MG63 (cell line): ENCODE results near the gene SLIT3. TPM values are rescaled to one million over a fixed set of nuclear protein-coding genes. Genes with fewer than 3 reads are reported as not detected.

ENCODE experiments used
- DNase-seq: peaks from one replicate; pipeline ENCODE4 v3.0.0-alpha.2; 2020
- H3K27me3 ChIP-seq: fragments of 250-450 bp; sonication (Bioruptor Pico); 2 replicates; pipeline ENCODE4 v1.5.1; 2020; ENCODE audit warnings: mild to moderate bottlenecking, moderate library complexity
- H3K36me3 ChIP-seq: fragments of 250-450 bp; sonication (Bioruptor Pico); 2 replicates; pipeline ENCODE4 v1.5.1; 2020; ENCODE audit warnings: mild to moderate bottlenecking, moderate library complexity
- H3K4me3 ChIP-seq: fragments of 250-450 bp; sonication (Bioruptor Pico); 2 replicates; pipeline ENCODE4 v1.5.1; 2020; ENCODE audit warnings: mild to moderate bottlenecking, moderate library complexity
- H3K9me3 ChIP-seq: fragments of 250-450 bp; sonication (Bioruptor Pico); 2 replicates; pipeline ENCODE4 v1.5.1; 2020; ENCODE audit warnings: mild to moderate bottlenecking, moderate library complexity
- total RNA-seq: library from RNA; depleted of rRNA; stranded (reverse); fragments of >200 nt; shearing (Covaris generic); gene quantifications from 2 replicates; pipeline ENCODE4 v1.2.3, GENCODE V29; 2014; ENCODE audit warnings: low replicate concordance

Gene SLIT3
- total RNA-seq, 1 experiment from 2014 or later: 8.0 TPM

DNA sequence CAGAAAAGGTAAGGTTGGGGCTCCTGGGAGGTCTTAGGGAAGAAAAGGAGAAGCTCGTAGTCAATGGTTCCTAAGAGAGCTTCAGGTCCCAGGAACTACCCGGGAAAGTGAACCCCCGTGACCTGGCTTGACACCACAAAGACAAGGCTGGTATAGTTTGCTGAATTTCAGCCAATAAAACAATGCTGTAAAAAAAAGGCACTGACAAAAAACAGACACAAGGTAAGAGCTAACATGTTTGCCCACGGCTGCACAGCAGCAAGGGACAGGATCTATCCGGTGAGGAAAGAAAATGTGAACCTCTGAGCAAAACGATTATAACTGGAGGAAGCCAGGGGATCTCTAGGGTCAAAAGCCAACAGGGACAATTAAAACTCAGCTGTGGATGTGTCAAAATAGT lies 17.1 kb downstream of the SLIT3 start:
- DNase-seq: no peak
- Histone ChIP-seq H3K36me3 (no peaks in the 10 kb centered on the region), H3K4me3 (no peak overlapping the region), H3K9me3 (peaks cover 7% of the 10 kb centered on the region), H3K27me3 (no peaks in the 10 kb centered on the region)

DNA sequence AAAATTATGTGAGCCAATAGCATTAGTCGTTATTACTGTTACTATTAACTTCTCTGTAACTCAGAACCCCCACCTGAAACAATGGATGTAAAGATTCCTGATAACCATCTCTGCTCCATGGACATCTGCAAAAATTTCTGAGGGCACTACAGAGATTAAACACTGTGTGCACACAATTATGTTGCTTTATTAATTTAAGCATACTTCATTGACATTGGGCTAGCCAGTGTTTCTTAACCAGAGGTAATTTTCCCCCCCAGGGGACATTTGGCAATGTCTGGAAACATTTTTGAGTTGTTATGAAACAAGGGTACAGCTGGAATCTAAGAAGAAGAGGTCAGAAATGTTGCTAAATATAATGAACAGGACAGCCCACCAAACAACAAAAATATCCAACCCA lies 19.3 kb downstream of the SLIT3 start:
- Histone ChIP-seq H3K27me3 (no peaks in the 10 kb centered on the region), H3K9me3 (peaks cover 7% of the 10 kb centered on the region), H3K4me3 (no peak overlapping the region), H3K36me3 (no peaks in the 10 kb centered on the region)
- no peak for DNase-seq

DNA sequence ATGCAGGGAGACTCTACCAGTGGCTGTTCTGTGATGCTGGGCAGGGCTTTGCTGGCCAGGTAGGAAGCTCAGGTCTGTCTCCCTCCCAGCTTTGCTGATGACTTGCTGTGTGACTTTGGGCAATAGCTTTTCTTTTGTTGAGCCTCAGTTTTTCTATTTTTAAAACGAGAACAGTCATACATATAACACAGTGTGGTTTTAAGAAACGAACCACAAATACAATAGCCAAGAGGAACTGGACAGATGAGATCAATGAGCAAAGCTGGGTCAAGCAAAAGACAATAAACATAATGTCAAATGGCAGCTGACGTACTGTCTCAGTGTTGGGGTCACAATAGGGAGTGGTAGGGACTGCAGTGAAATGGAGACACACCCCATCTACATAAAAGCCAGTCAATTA lies 20.2 kb downstream of the SLIT3 start:
- no peaks in the 10 kb centered on the region for H3K27me3 ChIP-seq
- peaks cover 1% of the 10 kb centered on the region for H3K9me3 ChIP-seq
- H3K36me3 ChIP-seq: no peaks in the 10 kb centered on the region
- DNase-seq: no peak
- no peak overlapping the region for H3K4me3 ChIP-seq

DNA sequence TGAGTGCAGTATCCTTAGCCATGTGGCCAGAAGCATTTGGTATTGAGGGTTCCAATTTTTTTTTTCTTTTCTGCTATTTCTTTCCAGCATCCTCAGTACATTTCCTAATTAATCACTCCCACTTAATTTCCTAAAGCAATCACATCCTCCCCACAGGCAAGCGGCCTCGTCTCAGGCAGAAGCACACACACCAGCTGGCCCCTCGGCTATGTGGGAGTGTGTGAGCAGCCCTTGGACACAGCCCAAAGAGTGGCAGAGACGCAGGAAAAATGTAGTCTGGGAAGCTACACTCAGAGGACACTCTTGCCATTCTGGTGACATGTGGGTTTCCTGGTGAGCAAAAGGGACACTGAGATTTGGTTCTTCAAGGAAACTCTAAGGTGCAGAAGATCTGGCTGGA lies 20.7 kb downstream of the SLIT3 start:
- H3K27me3 ChIP-seq: no peaks in the 10 kb centered on the region
- DNase-seq: no peak
- H3K36me3 ChIP-seq: no peaks in the 10 kb centered on the region
- H3K9me3 ChIP-seq: no peaks in the 10 kb centered on the region
- no peak overlapping the region for H3K4me3 ChIP-seq

DNA sequence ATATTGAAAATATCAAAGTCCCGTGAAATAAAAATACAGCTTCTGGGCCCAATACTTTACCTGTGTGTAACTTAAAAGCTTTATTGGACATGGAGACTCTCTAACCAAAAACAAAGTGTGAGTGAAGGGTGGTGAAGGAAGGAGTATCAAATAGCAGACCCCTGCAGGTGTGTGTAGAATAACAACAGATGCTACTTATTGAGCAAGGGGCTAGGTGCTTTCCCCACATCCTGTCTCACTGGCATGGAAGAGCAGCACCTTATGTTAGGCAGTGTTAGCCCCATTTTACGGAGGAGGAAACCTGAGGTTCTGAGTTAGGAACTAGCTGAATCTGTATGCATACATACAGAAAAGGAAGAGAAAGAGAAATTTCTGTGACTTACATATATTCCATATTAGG lies 21.8 kb downstream of the SLIT3 start:
- Histone ChIP-seq H3K9me3 (no peaks in the 10 kb centered on the region), H3K36me3 (no peaks in the 10 kb centered on the region), H3K27me3 (no peaks in the 10 kb centered on the region), H3K4me3 (no peak overlapping the region)
- DNase-seq: no peak

DNA sequence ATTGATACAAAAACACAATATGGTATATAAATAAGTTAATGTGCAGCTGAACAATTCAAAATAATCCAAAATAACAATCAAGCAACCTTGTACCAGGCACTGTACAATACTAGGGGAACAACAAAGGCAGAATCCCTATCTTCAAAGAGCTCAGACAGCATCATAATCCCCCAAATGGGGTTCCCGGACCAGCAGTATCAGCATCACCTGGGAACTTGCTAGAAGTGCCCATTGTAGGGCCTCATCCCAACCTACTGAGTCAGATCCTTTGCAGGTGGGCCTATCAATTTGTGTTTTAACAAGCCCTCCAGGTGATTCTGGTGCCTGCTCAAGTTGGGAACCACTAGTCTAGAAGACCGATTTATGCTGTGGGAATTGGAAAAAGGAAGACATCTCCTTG lies 27.1 kb downstream of the SLIT3 start:
- Histone ChIP-seq H3K9me3 (no peaks in the 10 kb centered on the region), H3K36me3 (no peaks in the 10 kb centered on the region), H3K4me3 (no peak overlapping the region), H3K27me3 (no peaks in the 10 kb centered on the region)
- DNase-seq: no peak

DNA sequence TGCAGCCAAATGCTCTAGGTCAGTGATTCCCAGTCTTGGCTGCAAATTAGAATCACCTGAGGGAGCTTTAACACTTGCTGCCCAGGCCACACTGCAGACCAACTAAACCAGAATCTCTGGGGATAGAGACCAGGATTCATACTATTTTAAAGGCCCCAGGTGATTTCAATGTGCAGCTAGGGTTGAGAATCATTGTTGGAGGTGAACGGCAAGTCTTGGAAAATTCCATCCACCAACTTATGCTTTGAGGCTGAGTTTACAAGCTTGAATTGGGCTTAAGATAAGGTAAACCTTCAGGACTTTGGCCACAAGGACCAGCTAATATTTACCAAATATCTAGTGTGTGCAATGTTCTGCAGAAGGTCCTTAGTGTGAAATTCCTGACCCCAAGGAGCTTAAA lies 27.5 kb downstream of the SLIT3 start:
- no peak for DNase-seq
- Histone ChIP-seq H3K4me3 (no peak overlapping the region), H3K9me3 (no peaks in the 10 kb centered on the region), H3K27me3 (no peaks in the 10 kb centered on the region), H3K36me3 (no peaks in the 10 kb centered on the region)

DNA sequence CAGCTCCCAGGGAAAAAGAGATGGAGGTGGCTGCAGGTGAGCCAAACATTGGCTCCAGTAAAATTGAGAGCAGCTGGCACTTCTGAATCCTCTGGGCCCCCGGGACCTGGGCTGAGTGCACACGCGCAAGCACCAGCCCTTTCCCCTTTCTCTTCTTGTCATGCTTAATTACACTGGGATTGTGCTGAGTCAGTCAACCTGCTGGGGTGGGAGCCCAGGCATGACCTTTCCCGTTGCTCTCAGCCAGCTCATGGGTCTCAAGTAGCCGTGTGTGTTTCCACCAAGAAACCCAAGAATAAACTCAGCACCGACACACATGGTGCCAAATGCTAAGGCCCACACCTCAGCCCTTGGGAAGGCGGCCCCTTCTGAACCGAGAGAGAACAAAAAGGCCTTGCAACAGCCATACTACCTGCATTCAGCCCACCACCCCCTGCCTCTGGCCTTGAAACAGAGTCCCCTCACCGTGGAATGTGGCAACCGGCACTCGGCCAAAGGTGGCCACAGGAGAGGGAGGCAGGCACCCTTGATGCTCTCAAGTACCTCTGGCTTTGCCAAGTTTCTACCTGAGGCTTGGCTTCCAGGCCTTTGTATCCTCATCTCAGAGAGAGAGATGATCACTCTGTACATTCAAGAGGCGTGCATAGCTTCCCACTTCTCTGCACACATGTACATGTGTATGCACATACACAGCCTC lies 28.1 kb downstream of the SLIT3 start:
- H3K4me3 ChIP-seq: no peak overlapping the region
- no peaks in the 10 kb centered on the region for H3K27me3 ChIP-seq
- no peak for DNase-seq
- no peaks in the 10 kb centered on the region for H3K36me3 ChIP-seq
- no peaks in the 10 kb centered on the region for H3K9me3 ChIP-seq

DNA sequence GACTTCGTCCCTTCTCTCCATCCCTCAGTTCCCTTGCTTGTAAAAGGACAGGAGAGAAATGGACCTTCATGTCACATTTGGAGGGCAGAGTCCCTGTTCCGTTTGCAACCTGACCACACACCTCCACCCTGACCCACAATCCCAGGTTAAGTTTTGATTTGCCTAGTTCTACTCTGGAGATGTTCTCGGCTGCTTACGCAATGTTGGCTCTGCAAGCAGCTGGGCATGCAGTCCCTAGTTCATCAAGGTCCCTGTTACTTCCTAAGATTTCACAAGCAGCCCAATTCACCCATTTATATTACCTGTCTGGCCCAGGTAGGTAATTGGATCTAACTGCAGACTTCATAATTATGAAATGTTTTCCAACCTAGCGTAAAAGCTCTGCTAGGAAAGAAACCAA lies 28.8 kb downstream of the SLIT3 start:
- Histone ChIP-seq H3K9me3 (no peaks in the 10 kb centered on the region), H3K27me3 (no peaks in the 10 kb centered on the region), H3K4me3 (no peak overlapping the region), H3K36me3 (no peaks in the 10 kb centered on the region)
- DNase-seq: no peak

DNA sequence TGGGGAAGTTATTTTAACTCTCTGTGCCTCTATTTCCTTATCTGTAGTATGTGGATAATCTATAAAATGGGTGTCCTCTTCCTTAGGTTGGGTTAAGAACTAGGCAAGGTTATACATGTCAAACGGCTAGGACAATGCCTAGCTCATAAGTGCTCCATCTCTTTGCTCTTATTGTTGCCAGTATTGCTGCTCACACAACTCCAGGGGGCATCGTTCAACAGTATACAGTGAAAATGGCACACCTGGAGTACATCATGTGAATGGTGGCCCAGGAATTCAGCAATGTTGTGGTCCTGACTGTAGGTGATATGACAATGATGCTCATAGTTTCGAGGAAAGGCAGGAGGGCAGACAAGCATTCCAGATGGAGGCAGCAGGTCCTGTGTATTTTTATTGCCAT lies 30.1 kb downstream of the SLIT3 start:
- Histone ChIP-seq H3K9me3 (no peaks in the 10 kb centered on the region), H3K27me3 (no peaks in the 10 kb centered on the region), H3K36me3 (no peaks in the 10 kb centered on the region), H3K4me3 (no peak overlapping the region)
- no peak for DNase-seq

DNA sequence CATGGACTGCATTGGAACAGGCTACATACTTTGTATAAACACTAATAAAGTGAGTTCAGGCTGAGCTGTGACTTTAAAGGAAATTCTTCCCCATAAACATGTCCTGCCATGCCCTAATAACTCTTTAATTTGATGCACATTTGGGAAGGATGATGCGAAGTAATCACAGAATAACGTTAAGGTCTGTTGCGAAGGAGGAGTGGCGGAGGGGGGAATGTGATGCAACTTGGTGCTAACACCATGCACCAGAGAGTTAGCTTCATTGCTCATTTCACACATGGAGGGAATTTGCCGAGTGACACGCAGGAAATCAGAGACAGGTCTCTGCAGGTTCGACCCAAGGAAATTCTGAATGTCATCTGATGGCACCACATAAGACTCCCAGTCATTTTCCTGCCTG lies 32.9 kb downstream of the SLIT3 start:
- no peak overlapping the region for H3K4me3 ChIP-seq
- H3K9me3 ChIP-seq: no peaks in the 10 kb centered on the region
- no peaks in the 10 kb centered on the region for H3K27me3 ChIP-seq
- H3K36me3 ChIP-seq: no peaks in the 10 kb centered on the region
- DNase-seq: no peak

DNA sequence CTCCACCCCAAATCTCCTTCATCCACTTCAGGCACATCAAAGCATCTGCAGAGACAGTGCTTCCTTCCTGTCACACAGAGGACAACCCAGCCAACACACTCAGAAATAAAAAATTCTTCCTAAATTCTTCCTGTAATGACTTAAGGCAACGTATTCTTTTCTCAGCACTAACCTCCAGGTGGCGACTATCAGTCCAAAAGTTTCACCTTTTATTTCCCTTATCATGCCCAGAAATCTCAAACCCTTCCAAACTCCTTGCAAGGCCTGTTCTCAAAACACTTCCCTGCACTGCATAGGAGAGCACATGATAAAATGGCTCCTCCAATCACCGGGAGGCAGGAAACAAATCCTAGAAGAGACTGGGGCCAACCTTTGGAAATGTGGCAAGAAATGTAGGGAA lies 35.1 kb downstream of the SLIT3 start:
- Histone ChIP-seq H3K9me3 (no peaks in the 10 kb centered on the region), H3K4me3 (no peak overlapping the region), H3K36me3 (no peaks in the 10 kb centered on the region), H3K27me3 (no peaks in the 10 kb centered on the region)
- no peak for DNase-seq

DNA sequence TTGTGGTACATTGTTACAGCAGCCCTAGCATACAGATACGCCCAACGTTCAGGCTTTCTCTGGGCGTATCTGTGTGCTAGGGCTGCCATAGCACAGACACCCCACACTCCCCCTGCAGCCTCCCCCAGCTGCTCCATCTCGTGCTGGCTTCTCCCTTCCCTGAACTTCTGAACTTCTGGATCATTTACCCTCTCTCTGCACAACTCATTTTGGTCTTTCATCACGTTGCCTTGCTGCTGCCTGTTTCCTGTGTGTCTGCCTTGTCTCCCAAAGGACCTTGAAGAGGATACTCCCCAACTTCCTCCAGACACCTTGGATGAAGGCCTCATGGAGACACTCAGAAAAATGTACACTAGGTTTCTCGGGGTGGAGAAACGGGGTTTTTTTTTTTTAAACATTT lies 37.3 kb downstream of the SLIT3 start:
- Histone ChIP-seq H3K36me3 (no peaks in the 10 kb centered on the region), H3K4me3 (no peak overlapping the region), H3K9me3 (peaks cover 6% of the 10 kb centered on the region), H3K27me3 (no peaks in the 10 kb centered on the region)
- no peak for DNase-seq

DNA sequence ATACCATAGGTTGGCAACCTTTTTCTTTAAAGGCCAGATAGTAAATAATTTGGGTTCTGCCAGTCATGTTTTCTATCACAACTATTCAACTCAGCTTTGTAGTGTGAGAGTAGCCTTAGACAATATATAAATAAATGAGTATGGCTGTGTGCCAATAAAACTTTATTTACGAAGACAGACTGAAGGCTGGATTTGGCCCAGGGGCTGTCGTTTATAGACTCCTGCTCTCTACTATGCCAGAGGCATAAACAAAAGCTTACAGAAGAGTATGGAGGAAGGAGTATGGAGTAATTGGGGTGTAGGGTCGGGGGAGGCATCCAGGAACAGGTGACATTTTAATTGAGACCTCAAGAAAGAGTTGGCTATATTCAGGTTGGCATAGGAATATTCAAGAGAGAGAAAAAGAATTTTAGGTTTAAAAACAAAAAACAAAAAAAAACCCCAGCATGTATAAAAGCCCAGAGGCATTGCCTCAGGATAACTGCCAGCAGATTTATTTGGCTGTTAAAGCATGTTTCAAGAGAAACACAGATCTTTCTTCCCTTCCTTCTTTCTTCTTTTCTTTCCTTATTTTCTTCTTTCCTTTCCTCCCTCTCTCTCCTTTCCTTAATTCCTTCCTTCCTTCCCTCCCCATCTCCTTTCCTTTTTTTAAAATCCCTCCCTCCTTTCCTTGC lies 39.9 kb downstream of the SLIT3 start:
- H3K9me3 ChIP-seq: peaks cover 8% of the 10 kb centered on the region
- DNase-seq: no peak
- no peak overlapping the region for H3K4me3 ChIP-seq
- H3K27me3 ChIP-seq: no peaks in the 10 kb centered on the region
- H3K36me3 ChIP-seq: no peaks in the 10 kb centered on the region

DNA sequence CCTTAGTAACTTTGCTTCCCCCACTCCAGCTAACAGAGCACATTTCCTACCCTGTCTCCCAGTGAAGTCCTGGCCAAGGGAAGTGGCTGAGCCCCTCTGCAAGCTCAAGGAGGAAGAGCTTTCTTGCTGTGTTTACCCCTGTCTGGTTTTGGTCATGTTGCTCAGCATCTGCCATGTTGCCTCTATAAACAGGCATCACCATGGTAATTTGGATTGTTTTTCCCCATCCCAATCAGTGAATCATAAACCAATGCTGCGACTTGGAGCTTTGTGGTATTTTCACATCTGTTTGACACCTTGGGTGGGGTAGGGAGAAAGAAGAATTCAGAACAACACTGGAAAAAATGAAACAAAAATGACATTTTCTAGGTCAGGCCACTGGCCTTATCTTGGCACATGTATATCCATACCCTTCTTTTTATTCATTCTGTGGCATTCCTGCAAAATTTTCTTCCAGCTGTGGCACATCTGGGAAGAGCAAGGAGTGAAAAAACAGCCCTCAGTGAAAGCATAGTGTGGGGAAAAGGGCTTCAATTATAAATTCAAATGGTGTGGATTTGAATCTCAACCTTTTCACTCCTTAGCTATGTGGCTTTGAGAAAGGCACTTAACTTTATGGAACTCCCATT lies 42.5 kb downstream of the SLIT3 start:
- DNase-seq: no peak
- Histone ChIP-seq H3K36me3 (no peaks in the 10 kb centered on the region), H3K9me3 (peaks cover 8% of the 10 kb centered on the region), H3K4me3 (no peak overlapping the region), H3K27me3 (no peaks in the 10 kb centered on the region)

DNA sequence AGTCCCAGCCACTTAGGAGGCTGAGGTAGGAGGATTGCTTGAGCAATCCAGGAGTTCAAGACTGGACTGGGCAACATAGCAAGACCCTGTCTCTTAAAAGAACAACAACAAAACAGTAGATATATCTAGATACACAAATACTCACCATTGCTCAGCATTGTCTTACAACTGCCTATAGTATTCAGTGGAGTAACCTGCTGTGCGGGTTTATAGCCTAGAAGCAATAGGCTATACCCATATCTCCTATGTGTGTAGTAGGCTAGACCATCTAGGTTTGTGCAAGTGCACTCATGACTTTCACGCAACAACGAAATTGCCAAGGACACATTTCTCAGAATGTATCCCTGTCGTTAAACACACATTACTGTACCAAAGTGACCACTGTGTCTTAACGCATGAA lies 44.7 kb downstream of the SLIT3 start:
- Histone ChIP-seq H3K36me3 (no peaks in the 10 kb centered on the region), H3K27me3 (no peaks in the 10 kb centered on the region), H3K4me3 (no peak overlapping the region), H3K9me3 (peaks cover 8% of the 10 kb centered on the region)
- no peak for DNase-seq

DNA sequence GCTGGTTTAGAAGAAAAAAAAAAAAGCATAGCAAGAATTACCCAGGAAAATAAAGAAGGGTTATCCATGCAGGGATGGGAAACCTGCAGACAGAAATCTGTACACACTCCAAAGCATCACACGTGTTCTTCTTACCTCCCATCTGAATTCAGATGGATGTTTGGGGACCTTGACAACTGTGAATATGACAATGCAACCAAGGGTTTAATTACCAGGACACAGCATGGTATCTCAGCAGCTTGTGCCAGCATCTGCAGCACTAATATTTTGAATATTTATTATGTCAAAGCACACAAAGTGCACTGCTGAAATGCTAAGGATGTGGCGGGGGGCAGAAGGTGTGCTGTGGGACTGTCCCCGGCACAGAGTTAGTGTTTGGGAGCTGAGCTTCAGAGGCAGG lies 47.9 kb downstream of the SLIT3 start:
- no peak for DNase-seq
- no peaks in the 10 kb centered on the region for H3K27me3 ChIP-seq
- no peak overlapping the region for H3K4me3 ChIP-seq
- no peaks in the 10 kb centered on the region; the same call in 1 of the 2 replicates for H3K36me3 ChIP-seq
- H3K9me3 ChIP-seq: no peaks in the 10 kb centered on the region
